Skin of body (tissue), 3 donors: ENCODE results near the gene EIF4A2. TPM values are rescaled to one million over a fixed set of nuclear protein-coding genes. Genes with fewer than 3 reads are reported as not detected.
"Not testable (repeated sequence)": the region's sequence is repeated elsewhere in the genome, so short reads cannot be mapped to it uniquely, and the experiment has no call there.

Experiments used
- DNase-seq: peaks from one replicate; lab custom pipeline; 2025; lab: John Stamatoyannopoulos, UW
- small RNA-seq: library from RNA; depleted of rRNA; stranded (forward); fragments of <200 nt; gene quantifications from one replicate; pipeline ENCODE3, GENCODE V24; 2014; ENCODE audit warnings: low replicate concordance
- total RNA-seq: library from RNA; depleted of rRNA; stranded (reverse); fragments of >200 nt; gene quantifications from one replicate; pipeline ENCODE4 v1.2.3, GENCODE V29; 2014

Gene EIF4A2
- total RNA-seq, 1 donor from 2014 or later: 496 TPM

DNA sequence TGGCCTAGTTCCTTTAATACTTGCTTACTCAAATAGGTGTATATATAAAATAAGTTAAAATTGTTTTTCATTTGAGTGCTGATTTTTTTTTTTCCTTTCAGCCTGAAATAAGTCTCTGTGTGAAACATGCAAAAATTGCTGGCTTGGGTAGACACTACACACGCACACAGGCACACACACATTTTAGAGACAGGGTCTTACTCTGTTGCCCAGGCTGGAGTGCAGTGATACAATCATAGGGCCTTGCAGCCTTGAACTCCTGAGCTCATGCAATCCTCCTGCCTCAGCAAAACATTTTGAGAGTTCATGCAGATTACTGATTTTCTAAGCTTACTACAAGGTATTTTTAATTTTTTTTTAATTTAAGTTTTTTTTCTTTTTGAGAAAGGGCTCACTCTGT lies 35.6 kb downstream of the EIF4A2 start:
- no peak for DNase-seq

DNA sequence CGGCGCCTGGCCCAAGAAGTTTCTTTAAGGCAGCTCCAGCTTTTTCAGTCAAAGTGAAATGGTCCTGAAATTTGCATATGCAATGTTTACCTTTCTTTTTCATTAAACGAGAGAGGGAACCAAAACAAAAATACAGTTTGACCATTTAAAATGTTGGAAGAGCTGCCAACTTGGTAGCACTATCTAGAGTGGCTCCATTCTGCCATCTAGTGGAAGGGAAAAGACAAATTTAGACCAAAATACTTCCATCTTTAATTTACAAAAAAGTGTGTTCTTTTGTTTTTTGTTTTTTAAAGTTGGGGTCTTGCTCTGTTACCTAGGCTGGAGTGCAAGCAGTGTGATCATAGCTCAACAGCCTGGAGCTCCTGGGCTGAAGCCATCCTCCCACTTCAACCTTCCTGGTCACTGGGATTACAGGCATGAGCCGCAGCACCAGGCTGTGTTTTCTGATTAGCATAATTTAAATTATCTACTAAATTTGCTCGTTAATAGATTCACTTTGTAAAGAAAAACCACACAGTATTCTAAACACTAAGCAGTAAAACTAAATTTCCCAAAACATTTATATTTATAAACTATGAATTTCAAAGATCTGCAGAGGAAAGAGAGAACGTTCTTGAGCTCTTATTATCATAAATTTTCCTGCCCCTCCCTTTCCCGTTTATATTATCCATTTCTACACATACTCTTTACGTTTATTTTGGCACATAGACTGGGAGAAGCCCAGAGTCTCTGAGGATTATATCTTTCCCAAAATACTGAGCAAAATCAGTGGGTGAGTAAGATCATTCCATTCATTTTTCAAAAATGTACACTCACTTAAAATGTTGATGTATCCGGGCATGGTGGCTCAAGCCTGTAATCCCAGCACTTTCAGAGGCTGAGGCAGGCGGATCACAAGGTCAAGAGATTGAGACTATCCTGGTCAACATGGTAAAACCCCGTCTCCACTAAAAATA lies 38.3 kb downstream of the EIF4A2 start:
- DNase-seq: no peak

DNA sequence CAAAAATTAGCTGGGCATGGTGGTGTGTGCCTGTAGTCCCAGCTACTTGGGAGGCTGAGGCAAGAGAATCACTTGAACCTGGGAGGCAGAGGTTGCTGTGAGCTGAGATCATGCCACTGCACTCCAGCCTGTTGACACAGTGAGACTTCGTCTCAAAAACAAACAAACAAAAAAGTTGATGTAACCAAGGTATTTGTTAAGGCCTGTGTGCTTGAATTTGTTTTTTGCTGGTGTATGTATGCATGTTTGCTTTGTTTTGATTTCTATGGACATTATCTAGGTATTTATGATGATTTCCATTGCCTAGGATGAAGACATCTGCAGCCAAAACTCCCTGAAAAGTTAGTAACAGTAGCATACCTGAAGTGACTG lies 39.0 kb downstream of the EIF4A2 start:
- DNase-seq: not testable (repeated sequence)

DNA sequence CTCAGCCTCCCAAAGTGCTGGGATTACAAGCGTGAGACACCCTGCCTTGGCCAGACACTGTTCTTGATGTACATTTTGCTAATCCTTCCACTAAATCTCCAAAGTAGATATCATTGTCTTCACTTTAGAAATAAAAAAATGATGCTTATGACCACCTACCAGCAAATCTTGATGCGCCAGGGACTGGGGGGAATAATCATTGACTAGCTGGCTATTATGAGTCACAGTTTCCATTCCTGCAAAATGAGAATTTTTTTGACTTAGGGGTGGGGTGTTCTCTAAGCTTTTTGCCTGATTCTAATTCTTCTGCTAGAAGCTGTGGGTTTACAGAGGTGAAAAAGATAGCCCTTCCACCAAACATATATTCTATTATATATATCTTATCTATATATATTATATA lies 40.0 kb downstream of the EIF4A2 start:
- no peak for DNase-seq

DNA sequence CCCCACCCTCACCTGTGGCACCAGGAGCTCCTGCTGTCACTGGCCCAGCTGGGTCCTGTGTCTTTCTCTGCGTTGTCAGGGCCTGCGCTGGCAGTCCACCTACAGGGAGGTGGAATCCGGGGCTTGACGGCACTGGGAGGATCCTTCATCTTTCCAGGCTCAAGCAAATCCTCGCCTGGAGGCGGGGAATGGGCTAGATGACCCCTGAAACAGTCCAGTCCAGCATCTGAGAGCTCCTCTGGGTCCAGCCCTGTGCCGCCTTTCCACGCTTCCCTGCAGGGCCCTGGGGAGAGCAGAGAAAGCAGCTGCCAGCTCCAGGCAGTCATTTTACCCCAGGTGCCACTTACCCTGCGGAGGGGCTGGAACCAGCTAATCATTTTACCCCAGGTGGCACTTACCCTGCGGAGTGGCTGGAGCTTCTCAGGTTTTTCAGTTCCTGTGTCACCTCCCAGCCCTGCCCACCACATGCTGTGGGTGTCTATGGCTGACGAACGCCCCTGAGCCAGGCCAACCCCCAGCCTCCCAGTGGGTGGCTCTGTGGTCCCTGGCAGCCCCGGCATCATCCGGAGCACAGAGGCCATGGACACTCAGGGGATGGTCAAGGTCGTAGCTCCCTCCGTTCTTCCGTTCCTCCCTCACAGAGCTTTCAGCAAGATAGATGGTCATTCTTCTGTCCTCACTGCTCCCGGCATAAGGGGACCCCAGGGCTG lies 41.2 kb downstream of the EIF4A2 start:
- DNase-seq: no peak

DNA sequence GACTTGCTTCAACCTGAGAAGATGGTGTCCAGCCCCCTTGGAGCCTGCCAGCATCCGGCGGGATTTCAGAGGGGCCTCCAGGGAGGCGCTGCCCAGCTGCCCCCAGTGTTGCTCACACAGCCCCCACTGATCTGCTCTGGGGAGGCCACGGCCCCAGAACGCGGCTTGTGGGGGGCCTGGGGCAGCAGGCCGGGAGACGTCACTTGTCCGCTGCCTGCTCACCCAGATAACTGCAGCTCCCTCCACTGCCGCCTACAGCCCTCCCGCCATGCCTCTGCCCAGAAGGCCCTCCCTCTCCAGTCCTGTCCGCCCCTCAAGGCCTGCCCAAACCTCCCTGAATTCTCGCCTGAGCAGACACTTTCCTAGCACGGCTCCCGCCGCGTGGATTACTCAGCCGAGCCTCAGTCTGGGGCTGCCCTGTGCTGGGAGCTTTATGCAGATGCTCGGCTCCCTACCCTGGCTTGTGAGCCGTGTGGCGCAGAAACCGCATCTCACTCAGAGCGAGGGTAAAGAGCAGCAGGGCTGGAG lies 42.0 kb downstream of the EIF4A2 start:
- DNase-seq: no peak

DNA sequence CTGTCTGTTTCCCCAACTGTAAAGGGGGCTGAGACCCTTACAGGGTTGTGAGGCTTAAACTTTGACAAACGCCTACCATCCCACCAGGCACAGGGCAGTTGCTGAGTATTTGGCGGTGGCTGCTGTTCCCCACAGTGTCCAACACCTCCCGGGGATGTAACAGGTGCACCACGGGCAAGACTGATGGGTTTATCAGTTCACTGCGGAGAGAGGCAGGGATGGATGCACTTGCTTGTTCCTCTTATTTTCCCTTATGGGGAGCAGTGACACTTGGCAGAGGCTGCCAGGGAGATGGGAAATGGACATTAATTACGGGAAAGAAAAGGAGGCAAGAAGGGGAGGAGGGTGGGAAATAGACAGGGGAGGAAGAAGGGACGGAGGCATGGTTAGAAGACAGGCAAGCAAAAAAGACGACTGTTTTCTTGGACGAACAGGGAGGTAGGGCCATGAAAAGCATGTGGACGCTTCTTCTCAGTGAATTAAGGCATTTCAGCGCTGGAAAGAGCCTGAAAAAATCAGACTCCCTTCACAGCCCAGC lies 42.6 kb downstream of the EIF4A2 start:
- DNase-seq: no peak

DNA sequence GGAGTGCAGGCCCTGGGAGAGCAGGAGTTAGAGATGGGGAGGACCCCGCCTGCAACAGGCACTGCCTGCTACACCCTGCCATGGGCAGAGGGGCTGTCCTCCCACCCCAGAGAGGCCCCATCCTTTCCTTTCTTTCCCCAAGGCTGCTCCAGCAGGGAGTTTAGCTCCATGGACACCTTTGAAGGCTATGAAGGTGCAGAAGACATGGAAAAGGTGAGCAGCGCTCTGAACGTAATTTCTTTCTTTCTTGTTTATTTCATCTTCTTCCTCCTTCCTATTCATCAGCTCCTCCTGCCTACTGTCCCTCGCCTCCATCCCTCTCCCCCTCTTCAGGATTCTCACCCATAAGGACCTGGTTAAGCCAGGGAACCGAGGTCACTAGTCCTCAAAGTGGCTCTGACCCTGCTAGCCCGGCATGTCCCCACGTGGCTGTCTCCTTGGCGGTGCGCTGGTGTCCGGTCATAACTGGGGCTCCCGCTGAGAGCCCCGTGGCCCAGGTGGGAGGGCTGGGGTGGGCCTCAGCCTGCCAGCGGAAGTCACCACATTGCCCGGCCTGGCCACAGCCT lies 43.1 kb downstream of the EIF4A2 start:
- no peak for DNase-seq

DNA sequence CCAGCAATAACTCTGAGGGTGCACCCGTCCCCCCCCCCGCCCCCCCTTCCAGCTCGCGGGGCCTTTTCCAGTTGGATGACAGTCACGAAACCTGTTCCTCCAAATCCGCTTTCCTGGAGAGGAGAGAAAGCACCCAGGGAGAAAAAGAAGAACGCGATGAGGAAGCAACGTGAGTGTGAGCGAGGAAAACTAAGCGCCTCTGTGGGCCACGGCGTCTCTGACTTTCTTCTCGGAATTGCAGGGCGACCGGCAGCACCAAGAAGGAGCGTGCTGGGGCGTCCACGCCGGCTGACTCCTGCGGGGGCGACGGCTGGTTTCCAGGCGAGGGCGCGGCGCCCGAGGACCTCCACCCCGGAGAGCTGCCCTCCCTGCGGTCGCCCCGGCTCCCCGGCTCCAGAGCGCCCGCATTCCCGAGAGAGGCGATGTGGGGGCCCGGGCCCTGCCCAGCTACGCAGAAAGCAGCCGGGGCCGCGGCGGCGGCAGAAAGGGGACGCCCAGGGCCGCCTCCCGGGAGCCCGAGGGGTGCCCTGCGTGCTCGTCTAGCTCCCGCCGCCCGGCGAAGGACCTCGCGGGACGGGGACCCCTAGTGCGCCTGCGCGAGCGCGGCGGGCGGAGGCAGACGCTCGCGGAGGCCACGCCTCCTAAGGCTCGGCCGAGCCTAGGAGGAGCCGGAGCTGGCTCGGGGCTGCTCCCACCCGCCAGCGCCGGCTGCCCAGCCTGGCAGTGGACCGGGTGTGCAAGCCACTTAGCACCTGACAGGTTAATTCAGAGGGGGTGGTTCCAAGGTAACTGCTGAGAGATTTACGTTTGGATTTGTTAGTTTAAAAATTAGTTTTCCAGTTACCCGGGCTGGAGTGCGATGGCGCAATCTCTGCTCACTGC lies 43.8 kb downstream of the EIF4A2 start:
- DNase-seq: peak; percentile 56

DNA sequence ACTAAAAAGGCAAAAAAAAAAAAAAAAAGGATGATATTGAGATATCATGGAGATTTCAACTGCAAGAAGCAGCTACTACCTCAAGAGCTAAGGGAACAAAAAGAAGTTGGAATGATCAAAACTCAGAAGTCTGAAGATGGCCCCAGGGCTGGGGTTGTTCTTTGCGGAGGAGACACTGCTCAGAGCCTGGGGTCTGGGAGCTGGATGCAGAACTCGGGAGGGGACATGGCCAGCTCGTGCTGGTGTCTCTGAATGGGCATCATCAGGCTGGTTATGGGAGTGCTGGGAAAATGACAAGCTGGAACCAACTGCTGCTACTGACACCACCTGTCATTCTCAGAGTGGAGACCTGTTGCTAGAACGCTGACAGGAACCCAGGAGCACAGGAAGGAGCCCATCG lies 45.0 kb downstream of the EIF4A2 start:
- DNase-seq: no peak

DNA sequence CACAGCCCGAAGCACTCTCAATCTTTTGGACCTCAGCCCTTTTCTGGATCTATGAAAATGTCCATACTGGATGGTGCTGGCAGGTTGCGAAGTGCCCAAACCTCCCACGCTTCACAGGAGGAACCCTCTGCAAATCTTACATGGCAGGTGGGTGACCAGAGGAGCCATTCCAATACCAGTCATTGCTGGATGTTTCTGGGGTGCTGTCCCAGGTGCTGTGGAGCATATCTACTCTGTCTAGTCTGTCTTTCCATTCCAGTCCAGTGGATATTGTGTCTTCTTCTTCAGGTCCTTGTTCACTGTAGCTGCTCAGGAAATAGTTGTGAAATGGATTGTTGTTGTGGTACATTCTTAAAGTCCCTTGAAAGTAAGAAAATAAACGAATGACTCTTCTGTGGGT lies 48.4 kb downstream of the EIF4A2 start:
- DNase-seq: no peak

DNA sequence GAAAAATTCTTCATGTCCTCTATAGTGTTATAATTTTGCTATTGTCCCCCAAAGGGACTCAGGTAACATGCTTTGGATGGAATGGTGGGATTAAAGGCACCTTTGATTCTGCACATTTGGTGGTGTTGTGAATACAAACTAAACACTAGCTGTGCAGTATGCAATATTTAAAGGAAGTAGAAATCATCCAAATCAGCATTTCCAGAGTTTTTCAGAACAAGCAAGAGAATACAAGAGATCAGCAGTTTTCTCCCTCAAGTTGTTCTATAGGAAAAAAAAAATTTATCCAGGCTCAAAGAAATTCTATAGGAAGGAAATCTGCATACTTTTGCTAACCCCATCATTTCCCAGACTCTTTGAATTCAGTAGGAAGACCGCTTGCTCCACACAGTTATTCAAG lies 48.9 kb downstream of the EIF4A2 start:
- no peak for DNase-seq

Small RNA genes lying within 50 kb of the gene (small RNA-seq; reads per million reads assigned to genes)
- not detected for gene RF00092
- not detected for gene RNU6-1105P
- gene SNORA4: not detected
- gene SNORA63: not detected
- gene SNORA81: not detected
- not detected for gene SNORD2

Other genes with a start within 250 kb of the EIF4A2 start
- gene CRYGS, start 239.2 kb upstream of the EIF4A2 start, total RNA-seq: 0.99 TPM
- 13.9 TPM for gene TBCCD1, start 216.2 kb upstream of the EIF4A2 start, total RNA-seq
- gene DNAJB11, start 212.9 kb upstream of the EIF4A2 start, total RNA-seq: 39.3 TPM
- not detected for gene AHSG, start 170.5 kb upstream of the EIF4A2 start, total RNA-seq
- gene FETUB, start 143.2 kb upstream of the EIF4A2 start, total RNA-seq: 0.49 TPM
- gene HRG, start 117.6 kb upstream of the EIF4A2 start, total RNA-seq: not detected
- not detected for gene KNG1, start 66.2 kb upstream of the EIF4A2 start, total RNA-seq
- gene RFC4, start 22.9 kb downstream of the EIF4A2 start, total RNA-seq: 18.7 TPM
- 86.7 TPM for gene ADIPOQ, start 59.1 kb downstream of the EIF4A2 start, total RNA-seq
- gene ST6GAL1, start 146.9 kb downstream of the EIF4A2 start, total RNA-seq: 16.7 TPM